GM23338 (cell line): ENCODE measurements around the gene LOC101059915.

Experiments
- ATAC-seq: fragments of 200-7000 bp; cut with Tn5 transposase; 3 replicates; pipeline ENCODE4 v1.9.1; 2020
- DNase-seq: peaks from one replicate; pipeline ENCODE4 v3.0.0-alpha.2; 2015; ENCODE audit warnings: low spot score
- H2AFZ ChIP-seq: fragments of 200-600 bp; sonication (generic); 2 replicates; pipeline ENCODE4 v1.8.0; 2016; ENCODE audit warnings: antibody characterized with exemption, mild to moderate bottlenecking, moderate library complexity
- H3F3A ChIP-seq: fragments of 200-600 bp; sonication (generic); replicated peaks from 2 replicates; pipeline ENCODE4 v1.8.0; 2017; ENCODE audit warnings: antibody characterized with exemption, mixed run types, low read depth
- H3K27ac ChIP-seq: fragments of 200-600 bp; sonication (generic); 2 replicates; pipeline ENCODE4 v1.6.1; 2016; ENCODE audit warnings: low read depth
- H3K27me3 ChIP-seq: fragments of 200-600 bp; sonication (generic); 2 replicates; pipeline ENCODE4 v1.8.0; 2016; ENCODE audit warnings: mild to moderate bottlenecking, mixed run types, moderate library complexity; ENCODE audit not compliant: insufficient read depth
- H3K36me3 ChIP-seq: fragments of 200-600 bp; sonication (generic); 2 replicates; pipeline ENCODE4 v1.8.0; 2016; ENCODE audit warnings: mild to moderate bottlenecking; ENCODE audit not compliant: insufficient read depth
- H3K4me1 ChIP-seq: fragments of 200-600 bp; sonication (generic); 2 replicates; pipeline ENCODE4 v1.8.0; 2016; ENCODE audit warnings: mild to moderate bottlenecking, moderate library complexity; ENCODE audit not compliant: insufficient read depth
- H3K4me2 ChIP-seq: fragments of 200-600 bp; sonication (generic); 2 replicates; pipeline ENCODE4 v1.7.1; 2017; ENCODE audit warnings: mixed run types
- H3K4me3 ChIP-seq: fragments of 200-600 bp; sonication (generic); 2 replicates; pipeline ENCODE4 v1.6.1; 2016; ENCODE audit warnings: mixed run types
- H3K79me2 ChIP-seq: fragments of 200-600 bp; sonication (generic); replicated peaks from 2 replicates; pipeline ENCODE4 v1.8.0; 2017; ENCODE audit warnings: mild to moderate bottlenecking; ENCODE audit not compliant: insufficient read depth
- H3K9me2 ChIP-seq: fragments of 200-600 bp; sonication (generic); 2 replicates; pipeline ENCODE4 v1.8.0; 2017; ENCODE audit not compliant: insufficient read depth
- H4K20me1 ChIP-seq: fragments of 200-600 bp; sonication (generic); replicated peaks from 2 replicates; pipeline ENCODE4 v1.8.0; 2017; ENCODE audit warnings: mild to moderate bottlenecking; ENCODE audit not compliant: insufficient read depth
- H3K27ac Mint-ChIP-seq: 2 replicates; pipeline ENCODE4 v1.8.0; 2020; ENCODE audit warnings: inconsistent platforms, mild to moderate bottlenecking, moderate library complexity, mixed read lengths
- H3K27me3 Mint-ChIP-seq: 3 replicates; pipeline ENCODE4 v1.8.0; 2022; ENCODE audit warnings: low read depth, mild to moderate bottlenecking, moderate library complexity, mixed read lengths, inconsistent platforms; ENCODE audit not compliant: insufficient read depth, poor library complexity
- H3K36me3 Mint-ChIP-seq: 3 replicates; pipeline ENCODE4 v1.8.0; 2021; ENCODE audit warnings: low read depth, mild to moderate bottlenecking, inconsistent platforms, moderate library complexity, mixed read lengths
- H3K4me1 Mint-ChIP-seq: 3 replicates; pipeline ENCODE4 v1.8.0; 2020; ENCODE audit warnings: mild to moderate bottlenecking, inconsistent platforms, mixed read lengths
- H3K4me3 Mint-ChIP-seq: 3 replicates; pipeline ENCODE4 v1.8.0; 2021; ENCODE audit warnings: moderate library complexity, mild to moderate bottlenecking, inconsistent platforms, mixed read lengths
- H3K9me3 Mint-ChIP-seq: 3 replicates; pipeline ENCODE4 v1.8.0; 2020; ENCODE audit warnings: moderate library complexity, mild to moderate bottlenecking, inconsistent platforms, mixed read lengths
- CREB1 ChIP-seq: fragments of 250-450 bp; sonication (Bioruptor Pico); IDR thresholded peaks from 2 replicates; pipeline ENCODE4 v1.5.0; 2020; ENCODE audit warnings: low read depth, mild to moderate bottlenecking, moderate library complexity
- ETS1 ChIP-seq: IDR thresholded peaks from 2 replicates; pipeline ENCODE4 v1.6.1; 2016; ENCODE audit warnings: antibody characterized with exemption
- EZH2 ChIP-seq: fragments of 200-600 bp; sonication (generic); IDR thresholded peaks from one replicate; pipeline ENCODE4 v1.8.0; 2017; ENCODE audit warnings: antibody characterized with exemption, mild to moderate bottlenecking, low read depth; ENCODE audit not compliant: unreplicated experiment
- EZH2phosphoT487 ChIP-seq: fragments of 200-600 bp; sonication (generic); IDR thresholded peaks from one replicate; pipeline ENCODE4 v1.8.1; 2018; ENCODE audit warnings: antibody characterized with exemption; ENCODE audit not compliant: unreplicated experiment
- JUNB ChIP-seq: IDR thresholded peaks from one replicate; pipeline ENCODE4 v1.6.1; 2016; ENCODE audit warnings: antibody characterized with exemption; ENCODE audit not compliant: unreplicated experiment
- NANOG ChIP-seq: IDR thresholded peaks from 2 replicates; pipeline ENCODE4 v1.6.1; 2016; ENCODE audit warnings: antibody characterized with exemption, borderline replicate concordance
- ZNF331 ChIP-seq: fragments of 250-450 bp; sonication (Bioruptor Pico); IDR thresholded peaks from 2 replicates; pipeline ENCODE4 v1.5.0; 2020; ENCODE audit warnings: low read depth, mild to moderate bottlenecking, moderate library complexity
- TF ChIP-seq, protein P1 (sequence below): IDR thresholded peaks from one replicate; pipeline ENCODE4 v1.6.1; 2018; ENCODE audit warnings: antibody characterized with exemption; ENCODE audit not compliant: unreplicated experiment
- TF ChIP-seq, protein P2 (sequence below), 2 experiments: fragments of 200-600 bp in 1 of 2; sonication (generic) in 1 of 2; conservative IDR thresholded peaks; 2 replicates each; pipeline versions ENCODE4 v1.5.1 to v1.6.1; 2016 to 2017; ENCODE audit warnings: antibody characterized with exemption in 2 of 2, low read depth in 2 of 2, mild to moderate bottlenecking in 2 of 2, moderate library complexity in 1 of 2
- TF ChIP-seq, protein P3 (sequence below): fragments of 250-450 bp; sonication (Bioruptor Pico); IDR thresholded peaks from 2 replicates; pipeline ENCODE4 v1.5.0; 2020; ENCODE audit warnings: mild to moderate bottlenecking, moderate library complexity

Gene LOC101059915

DNA sequence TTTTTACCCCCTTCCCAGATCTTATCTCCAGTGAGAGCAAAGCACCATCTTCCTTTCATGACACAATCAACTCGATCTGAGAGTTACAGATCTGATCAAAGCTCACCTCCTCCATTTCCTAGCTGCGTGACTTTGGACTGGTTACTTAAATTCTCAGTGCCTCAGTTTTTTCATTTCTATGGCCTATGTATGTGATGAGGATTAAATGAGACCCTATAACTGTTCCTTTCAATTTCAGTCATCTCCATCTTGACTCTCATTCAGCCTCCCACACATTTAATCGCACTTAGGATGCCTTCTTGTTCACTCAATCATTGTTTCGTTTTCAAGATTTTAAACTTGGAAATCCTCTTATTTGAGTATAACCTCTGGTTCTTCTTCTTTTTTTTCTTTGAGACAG, 28.9 kb upstream of the LOC101059915 start:
- Mint-ChIP-seq H3K4me1 (no peaks in the 10 kb centered on the region), H3K36me3 (no peaks in the 10 kb centered on the region), H3K27ac (no peak overlapping the region), H3K27me3 (no peaks in the 10 kb centered on the region), H3K9me3 (no peaks in the 10 kb centered on the region), H3K4me3 (no peak overlapping the region)
- H3K27ac ChIP-seq, result no peak overlapping the region
- no peaks in the 10 kb centered on the region for H3K4me1 ChIP-seq
- no peaks in the 10 kb centered on the region for H3K79me2 ChIP-seq
- H3K36me3 ChIP-seq, result no peaks in the 10 kb centered on the region
- no peak overlapping the region for H3K4me2 ChIP-seq
- TF ChIP-seq NANOG (no peak), ZNF331 (CRISPR knock-in tag) (no peak), JUNB (no peak), CREB1 (CRISPR knock-in tag) (no peak), EZH2phosphoT487 (no peak), EZH2 (no peak), ETS1 (no peak)
- TF ChIP-seq, protein P1, sequence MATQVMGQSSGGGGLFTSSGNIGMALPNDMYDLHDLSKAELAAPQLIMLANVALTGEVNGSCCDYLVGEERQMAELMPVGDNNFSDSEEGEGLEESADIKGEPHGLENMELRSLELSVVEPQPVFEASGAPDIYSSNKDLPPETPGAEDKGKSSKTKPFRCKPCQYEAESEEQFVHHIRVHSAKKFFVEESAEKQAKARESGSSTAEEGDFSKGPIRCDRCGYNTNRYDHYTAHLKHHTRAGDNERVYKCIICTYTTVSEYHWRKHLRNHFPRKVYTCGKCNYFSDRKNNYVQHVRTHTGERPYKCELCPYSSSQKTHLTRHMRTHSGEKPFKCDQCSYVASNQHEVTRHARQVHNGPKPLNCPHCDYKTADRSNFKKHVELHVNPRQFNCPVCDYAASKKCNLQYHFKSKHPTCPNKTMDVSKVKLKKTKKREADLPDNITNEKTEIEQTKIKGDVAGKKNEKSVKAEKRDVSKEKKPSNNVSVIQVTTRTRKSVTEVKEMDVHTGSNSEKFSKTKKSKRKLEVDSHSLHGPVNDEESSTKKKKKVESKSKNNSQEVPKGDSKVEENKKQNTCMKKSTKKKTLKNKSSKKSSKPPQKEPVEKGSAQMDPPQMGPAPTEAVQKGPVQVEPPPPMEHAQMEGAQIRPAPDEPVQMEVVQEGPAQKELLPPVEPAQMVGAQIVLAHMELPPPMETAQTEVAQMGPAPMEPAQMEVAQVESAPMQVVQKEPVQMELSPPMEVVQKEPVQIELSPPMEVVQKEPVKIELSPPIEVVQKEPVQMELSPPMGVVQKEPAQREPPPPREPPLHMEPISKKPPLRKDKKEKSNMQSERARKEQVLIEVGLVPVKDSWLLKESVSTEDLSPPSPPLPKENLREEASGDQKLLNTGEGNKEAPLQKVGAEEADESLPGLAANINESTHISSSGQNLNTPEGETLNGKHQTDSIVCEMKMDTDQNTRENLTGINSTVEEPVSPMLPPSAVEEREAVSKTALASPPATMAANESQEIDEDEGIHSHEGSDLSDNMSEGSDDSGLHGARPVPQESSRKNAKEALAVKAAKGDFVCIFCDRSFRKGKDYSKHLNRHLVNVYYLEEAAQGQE, result no peak
- TF ChIP-seq, protein P2, sequence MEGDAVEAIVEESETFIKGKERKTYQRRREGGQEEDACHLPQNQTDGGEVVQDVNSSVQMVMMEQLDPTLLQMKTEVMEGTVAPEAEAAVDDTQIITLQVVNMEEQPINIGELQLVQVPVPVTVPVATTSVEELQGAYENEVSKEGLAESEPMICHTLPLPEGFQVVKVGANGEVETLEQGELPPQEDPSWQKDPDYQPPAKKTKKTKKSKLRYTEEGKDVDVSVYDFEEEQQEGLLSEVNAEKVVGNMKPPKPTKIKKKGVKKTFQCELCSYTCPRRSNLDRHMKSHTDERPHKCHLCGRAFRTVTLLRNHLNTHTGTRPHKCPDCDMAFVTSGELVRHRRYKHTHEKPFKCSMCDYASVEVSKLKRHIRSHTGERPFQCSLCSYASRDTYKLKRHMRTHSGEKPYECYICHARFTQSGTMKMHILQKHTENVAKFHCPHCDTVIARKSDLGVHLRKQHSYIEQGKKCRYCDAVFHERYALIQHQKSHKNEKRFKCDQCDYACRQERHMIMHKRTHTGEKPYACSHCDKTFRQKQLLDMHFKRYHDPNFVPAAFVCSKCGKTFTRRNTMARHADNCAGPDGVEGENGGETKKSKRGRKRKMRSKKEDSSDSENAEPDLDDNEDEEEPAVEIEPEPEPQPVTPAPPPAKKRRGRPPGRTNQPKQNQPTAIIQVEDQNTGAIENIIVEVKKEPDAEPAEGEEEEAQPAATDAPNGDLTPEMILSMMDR (conservative IDR thresholded peaks at IDR 0.05; ENCODE audit: low read depth in 2 of 2), result no peak
- TF ChIP-seq, protein P3, sequence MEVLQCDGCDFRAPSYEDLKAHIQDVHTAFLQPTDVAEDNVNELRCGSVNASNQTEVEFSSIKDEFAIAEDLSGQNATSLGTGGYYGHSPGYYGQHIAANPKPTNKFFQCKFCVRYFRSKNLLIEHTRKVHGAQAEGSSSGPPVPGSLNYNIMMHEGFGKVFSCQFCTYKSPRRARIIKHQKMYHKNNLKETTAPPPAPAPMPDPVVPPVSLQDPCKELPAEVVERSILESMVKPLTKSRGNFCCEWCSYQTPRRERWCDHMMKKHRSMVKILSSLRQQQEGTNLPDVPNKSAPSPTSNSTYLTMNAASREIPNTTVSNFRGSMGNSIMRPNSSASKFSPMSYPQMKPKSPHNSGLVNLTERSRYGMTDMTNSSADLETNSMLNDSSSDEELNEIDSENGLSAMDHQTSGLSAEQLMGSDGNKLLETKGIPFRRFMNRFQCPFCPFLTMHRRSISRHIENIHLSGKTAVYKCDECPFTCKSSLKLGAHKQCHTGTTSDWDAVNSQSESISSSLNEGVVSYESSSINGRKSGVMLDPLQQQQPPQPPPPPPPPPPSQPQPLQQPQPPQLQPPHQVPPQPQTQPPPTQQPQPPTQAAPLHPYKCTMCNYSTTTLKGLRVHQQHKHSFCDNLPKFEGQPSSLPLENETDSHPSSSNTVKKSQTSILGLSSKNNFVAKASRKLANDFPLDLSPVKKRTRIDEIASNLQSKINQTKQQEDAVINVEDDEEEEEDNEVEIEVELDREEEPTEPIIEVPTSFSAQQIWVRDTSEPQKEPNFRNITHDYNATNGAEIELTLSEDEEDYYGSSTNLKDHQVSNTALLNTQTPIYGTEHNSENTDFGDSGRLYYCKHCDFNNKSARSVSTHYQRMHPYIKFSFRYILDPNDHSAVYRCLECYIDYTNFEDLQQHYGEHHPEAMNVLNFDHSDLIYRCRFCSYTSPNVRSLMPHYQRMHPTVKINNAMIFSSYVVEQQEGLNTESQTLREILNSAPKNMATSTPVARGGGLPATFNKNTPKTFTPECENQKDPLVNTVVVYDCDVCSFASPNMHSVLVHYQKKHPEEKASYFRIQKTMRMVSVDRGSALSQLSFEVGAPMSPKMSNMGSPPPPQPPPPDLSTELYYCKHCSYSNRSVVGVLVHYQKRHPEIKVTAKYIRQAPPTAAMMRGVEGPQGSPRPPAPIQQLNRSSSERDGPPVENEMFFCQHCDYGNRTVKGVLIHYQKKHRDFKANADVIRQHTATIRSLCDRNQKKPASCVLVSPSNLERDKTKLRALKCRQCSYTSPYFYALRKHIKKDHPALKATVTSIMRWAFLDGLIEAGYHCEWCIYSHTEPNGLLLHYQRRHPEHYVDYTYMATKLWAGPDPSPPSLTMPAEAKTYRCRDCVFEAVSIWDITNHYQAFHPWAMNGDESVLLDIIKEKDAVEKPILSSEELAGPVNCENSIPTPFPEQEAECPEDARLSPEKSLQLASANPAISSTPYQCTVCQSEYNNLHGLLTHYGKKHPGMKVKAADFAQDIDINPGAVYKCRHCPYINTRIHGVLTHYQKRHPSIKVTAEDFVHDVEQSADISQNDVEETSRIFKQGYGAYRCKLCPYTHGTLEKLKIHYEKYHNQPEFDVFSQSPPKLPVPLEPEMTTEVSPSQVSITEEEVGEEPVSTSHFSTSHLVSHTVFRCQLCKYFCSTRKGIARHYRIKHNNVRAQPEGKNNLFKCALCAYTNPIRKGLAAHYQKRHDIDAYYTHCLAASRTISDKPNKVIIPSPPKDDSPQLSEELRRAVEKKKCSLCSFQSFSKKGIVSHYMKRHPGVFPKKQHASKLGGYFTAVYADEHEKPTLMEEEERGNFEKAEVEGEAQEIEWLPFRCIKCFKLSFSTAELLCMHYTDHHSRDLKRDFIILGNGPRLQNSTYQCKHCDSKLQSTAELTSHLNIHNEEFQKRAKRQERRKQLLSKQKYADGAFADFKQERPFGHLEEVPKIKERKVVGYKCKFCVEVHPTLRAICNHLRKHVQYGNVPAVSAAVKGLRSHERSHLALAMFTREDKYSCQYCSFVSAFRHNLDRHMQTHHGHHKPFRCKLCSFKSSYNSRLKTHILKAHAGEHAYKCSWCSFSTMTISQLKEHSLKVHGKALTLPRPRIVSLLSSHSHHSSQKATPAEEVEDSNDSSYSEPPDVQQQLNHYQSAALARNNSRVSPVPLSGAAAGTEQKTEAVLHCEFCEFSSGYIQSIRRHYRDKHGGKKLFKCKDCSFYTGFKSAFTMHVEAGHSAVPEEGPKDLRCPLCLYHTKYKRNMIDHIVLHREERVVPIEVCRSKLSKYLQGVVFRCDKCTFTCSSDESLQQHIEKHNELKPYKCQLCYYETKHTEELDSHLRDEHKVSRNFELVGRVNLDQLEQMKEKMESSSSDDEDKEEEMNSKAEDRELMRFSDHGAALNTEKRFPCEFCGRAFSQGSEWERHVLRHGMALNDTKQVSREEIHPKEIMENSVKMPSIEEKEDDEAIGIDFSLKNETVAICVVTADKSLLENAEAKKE, result no peak
- no peaks in the 10 kb centered on the region for H3K9me2 ChIP-seq
- no peak overlapping the region for H2AFZ ChIP-seq
- ATAC-seq (no peak), DNase-seq (no peak)
- H3K27me3 ChIP-seq, result no peaks in the 10 kb centered on the region
- H4K20me1 ChIP-seq, result no peaks in the 10 kb centered on the region
- H3K4me3 ChIP-seq, result no peak overlapping the region
- H3F3A ChIP-seq, result no peaks in the 10 kb centered on the region
